ENCODE data around the gene C14orf93. TPM values are rescaled to one million over a fixed set of nuclear protein-coding genes. Genes with fewer than 3 reads are reported as not detected.
A peak's percentile ranks its signal among the peaks of the same experiment; 100 is the strongest.
"Not testable (repeated sequence)": the region's sequence is repeated elsewhere in the genome, so short reads cannot be mapped to it uniquely, and the experiment has no call there.

The C14orf93 gene
- total RNA-seq, 6 experiments from 2014 or later = 1.7 to 4.0 (median 3.2) TPM

DNA sequence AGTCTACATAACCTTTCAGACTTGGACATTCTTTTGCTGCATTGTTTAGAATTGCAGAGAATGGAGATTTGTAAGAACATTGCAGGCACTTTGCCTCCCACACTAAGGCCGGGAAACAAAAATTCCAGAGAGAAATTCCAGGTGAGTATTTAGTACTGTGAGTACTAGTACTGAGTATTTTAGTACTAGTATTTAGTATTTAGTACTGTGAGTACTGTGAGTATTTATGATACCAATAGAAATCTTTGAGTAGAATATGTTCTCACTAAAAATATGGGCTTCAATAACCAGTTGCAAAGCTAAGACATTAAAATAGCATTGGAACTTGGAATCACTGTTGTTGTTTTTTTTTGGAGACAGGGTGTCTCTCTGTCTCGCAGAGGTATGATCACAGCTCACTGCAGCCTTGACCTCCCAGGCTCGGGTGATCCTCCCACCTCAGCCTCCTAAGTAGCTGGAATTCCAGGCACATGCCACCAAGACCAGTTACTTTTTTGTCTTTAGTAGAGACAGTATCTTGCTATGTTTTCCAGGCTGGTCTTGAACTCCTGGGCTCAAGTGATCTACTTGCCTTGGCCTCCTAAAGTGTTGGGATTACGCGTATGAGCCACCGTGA lies 47.8 kb downstream of the C14orf93 start:
- intact Hi-C loops (cut with DNase I) = no loop called here
- no peaks in the 10 kb centered on the region for H3K27me3 ChIP-seq

DNA sequence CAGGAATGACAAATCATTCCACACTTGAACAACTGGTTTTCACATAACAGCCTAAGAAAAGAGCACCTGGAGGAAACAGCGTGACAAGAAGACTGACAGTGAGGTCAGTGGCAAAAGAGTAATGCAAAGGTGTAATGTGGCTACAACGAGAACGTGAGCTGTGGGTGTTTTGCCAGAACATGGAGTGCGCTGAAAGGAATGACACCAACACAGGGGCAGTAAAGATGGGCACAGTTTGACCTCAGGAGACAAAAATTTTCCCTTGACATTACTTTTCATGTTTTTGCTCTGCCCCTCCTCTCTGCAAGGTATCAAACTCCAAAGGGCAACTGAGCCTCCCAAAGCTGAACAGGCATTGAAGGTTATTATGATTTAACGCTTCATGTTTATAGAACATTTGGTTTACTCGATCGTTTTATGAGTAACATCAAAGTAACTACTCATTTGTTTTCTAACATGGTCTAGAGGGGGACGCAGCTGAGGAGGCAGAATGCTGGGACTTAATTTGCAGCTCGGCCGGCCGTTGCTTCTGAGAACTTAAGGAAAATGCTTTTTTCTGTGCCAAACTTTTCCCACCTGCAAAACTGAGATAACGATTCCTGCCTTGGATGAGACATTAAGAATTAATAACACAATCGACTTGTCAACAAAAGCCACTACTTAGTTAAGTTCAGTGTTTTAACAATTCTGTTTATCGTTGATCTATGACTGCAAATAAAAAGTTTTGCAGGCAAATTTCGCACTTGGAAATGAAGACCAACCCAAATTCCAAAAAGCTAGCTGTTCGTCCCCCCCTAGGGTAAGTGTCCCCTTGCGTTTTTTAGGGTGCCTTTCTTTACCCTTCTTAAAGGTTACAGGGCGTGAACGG lies 54.0 kb downstream of the C14orf93 start:
- Histone ChIP-seq H3K4me1 (peaks cover 0 to 11% (median 0%) of the 10 kb centered on the region in 4 donors), H3K36me3 (peaks cover 0 to 13% (median 0%) of the 10 kb centered on the region in 4 donors), H3K27me3 (no peaks in the 10 kb centered on the region), H3K4me3 (peak overlapping the region; percentile 71 to 92 (median 80)), H3K27ac (peak overlapping the region; percentile 84 to 89 (median 84)), H3K9me3 (no peaks in the 10 kb centered on the region)
- no peak for TF ChIP-seq POLR2A (IDR thresholded peaks at IDR 0.05)
- TF ChIP-seq, protein P1, sequence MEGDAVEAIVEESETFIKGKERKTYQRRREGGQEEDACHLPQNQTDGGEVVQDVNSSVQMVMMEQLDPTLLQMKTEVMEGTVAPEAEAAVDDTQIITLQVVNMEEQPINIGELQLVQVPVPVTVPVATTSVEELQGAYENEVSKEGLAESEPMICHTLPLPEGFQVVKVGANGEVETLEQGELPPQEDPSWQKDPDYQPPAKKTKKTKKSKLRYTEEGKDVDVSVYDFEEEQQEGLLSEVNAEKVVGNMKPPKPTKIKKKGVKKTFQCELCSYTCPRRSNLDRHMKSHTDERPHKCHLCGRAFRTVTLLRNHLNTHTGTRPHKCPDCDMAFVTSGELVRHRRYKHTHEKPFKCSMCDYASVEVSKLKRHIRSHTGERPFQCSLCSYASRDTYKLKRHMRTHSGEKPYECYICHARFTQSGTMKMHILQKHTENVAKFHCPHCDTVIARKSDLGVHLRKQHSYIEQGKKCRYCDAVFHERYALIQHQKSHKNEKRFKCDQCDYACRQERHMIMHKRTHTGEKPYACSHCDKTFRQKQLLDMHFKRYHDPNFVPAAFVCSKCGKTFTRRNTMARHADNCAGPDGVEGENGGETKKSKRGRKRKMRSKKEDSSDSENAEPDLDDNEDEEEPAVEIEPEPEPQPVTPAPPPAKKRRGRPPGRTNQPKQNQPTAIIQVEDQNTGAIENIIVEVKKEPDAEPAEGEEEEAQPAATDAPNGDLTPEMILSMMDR (IDR thresholded peaks at IDR 0.05) = no peak
- WGBS (ENCODE audit: insufficient coverage, low coverage, low lambda C conversion rate, missing lambda C conversion rate) = 12% methylated on average over 19 of the region's 19 CpGs
- ATAC-seq (peak; percentile 5 to 38 (median 18)), DNase-seq (no peak)
- intact Hi-C loops (cut with DNase I) = no loop called here

More for the DNA sequence above, 47.8 kb downstream of the C14orf93 start:
- no peak overlapping the region for H3K4me3 ChIP-seq
- TF ChIP-seq, protein P1 (IDR thresholded peaks at IDR 0.05) = no peak
- TF ChIP-seq POLR2A (IDR thresholded peaks at IDR 0.05) = no peak
- no peak overlapping the region for H3K27ac ChIP-seq
- WGBS (ENCODE audit: insufficient coverage, low coverage, low lambda C conversion rate, missing lambda C conversion rate) = 88% methylated on average over 6 of the region's 6 CpGs
- no peaks in the 10 kb centered on the region for H3K9me3 ChIP-seq
- DNase-seq (no peak), ATAC-seq (no peak)
- no peaks in the 10 kb centered on the region for H3K4me1 ChIP-seq
- no peaks in the 10 kb centered on the region for H3K36me3 ChIP-seq

DNA sequence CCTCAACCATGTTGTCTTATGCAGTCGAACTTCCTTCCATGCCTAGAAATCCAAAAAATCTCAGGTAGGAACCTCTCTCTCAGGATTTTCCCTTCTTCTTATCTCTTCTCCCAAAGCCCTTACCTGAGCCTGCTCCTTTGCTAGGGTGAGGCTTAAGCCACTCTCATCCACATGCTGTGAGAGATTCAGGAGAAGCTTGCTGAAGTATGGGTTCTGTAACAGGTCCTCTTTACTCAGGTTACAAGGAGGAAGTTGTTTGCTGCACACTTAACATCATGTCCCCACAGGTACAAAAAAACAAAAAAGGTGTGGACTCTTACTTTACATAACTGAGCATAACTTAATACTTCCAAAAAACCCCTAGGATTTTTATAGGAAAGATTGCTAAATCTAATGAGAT lies 57.5 kb downstream of the C14orf93 start:
- WGBS (ENCODE audit: insufficient coverage, low coverage, low lambda C conversion rate, missing lambda C conversion rate) = 100% methylated on average over 1 of the region's 1 CpG
- H3K27me3 ChIP-seq = no peaks in the 10 kb centered on the region
- H3K9me3 ChIP-seq = no peaks in the 10 kb centered on the region
- TF ChIP-seq POLR2A (IDR thresholded peaks at IDR 0.05) = no peak
- TF ChIP-seq, protein P1 (IDR thresholded peaks at IDR 0.05) = no peak
- H3K36me3 ChIP-seq = peaks cover 0 to 19% (median 0%) of the 10 kb centered on the region in 4 donors
- no peak for ATAC-seq
- DNase-seq = no peak
- intact Hi-C loops (cut with DNase I) = no loop called here
- H3K4me3 ChIP-seq = no peak overlapping the region
- H3K4me1 ChIP-seq = peaks cover 0 to 11% (median 0%) of the 10 kb centered on the region in 4 donors
- H3K27ac ChIP-seq = no peak overlapping the region

DNA sequence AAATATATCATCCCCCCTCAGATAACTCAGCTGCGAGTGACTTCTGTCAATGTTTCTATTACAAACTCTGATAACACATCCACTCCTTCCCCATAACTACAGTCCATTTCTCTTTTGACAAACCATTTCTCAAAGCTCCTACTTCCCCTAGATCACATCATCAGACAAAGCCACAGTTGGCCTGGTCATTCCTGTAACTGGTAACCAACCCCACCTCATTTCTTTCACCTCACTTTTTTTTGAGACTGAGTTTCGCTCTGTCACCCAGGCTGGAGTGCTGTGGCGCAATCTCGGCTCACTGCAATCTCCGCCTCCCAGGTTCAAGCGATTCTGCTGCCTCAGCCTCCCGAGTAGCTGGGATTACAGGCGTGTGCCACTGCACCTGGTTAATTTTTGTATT lies 58.1 kb downstream of the C14orf93 start:
- H3K36me3 ChIP-seq = peaks cover 0 to 26% (median 2%) of the 10 kb centered on the region in 4 donors
- intact Hi-C loops (cut with DNase I); DNase-seq; H3K27ac ChIP-seq; H3K9me3 ChIP-seq; ATAC-seq; H3K27me3 ChIP-seq; H3K4me3 ChIP-seq: not testable (repeated sequence)
- peaks cover 0 to 11% (median 0%) of the 10 kb centered on the region in 4 donors for H3K4me1 ChIP-seq
- 50% methylated on average over 4 of the region's 8 CpGs for WGBS (ENCODE audit: insufficient coverage, low coverage, low lambda C conversion rate, missing lambda C conversion rate)

DNA sequence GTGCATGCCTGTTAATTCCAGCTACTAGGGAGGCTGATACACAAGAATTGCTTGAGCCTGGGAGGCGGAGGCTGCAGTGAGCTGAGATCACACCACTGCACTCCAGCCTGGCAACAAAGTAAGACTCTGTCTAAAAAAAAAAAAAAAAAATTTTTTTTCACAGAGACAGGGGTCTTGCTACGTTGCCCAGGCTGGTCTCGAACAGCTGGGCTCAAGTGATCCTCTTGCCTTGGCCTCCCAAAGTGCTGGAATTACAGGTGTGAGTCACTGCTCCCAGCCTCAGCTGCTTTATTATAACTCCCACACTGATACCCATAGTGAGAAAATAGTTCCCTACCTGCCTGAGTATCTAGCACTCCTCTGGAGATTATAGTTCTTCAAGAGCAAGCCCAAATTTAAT lies 64.3 kb downstream of the C14orf93 start:
- intact Hi-C loops (cut with DNase I) = no loop called here
- 89% methylated on average over 2 of the region's 3 CpGs for WGBS (ENCODE audit: insufficient coverage, low coverage, low lambda C conversion rate, missing lambda C conversion rate)
- Histone ChIP-seq H3K4me3 (no peak overlapping the region), H3K36me3 (peaks cover 0 to 22% (median 3%) of the 10 kb centered on the region in 4 donors), H3K27me3 (no peaks in the 10 kb centered on the region), H3K9me3 (no peaks in the 10 kb centered on the region), H3K4me1 (no peaks in the 10 kb centered on the region), H3K27ac (no peak overlapping the region)
- no peak for TF ChIP-seq POLR2A (IDR thresholded peaks at IDR 0.05)
- TF ChIP-seq, protein P1 (IDR thresholded peaks at IDR 0.05) = no peak
- DNase-seq = no peak
- no peak for ATAC-seq

Data from right lobe of liver (tissue), 6 donors.